H54 (cell line): ENCODE results near the gene FMR1.
A peak's percentile ranks its signal among the peaks of the same experiment; 100 is the strongest.

ENCODE experiments used
- DNase-seq: peaks from one replicate; pipeline ENCODE4 v3.0.0; 2011; ENCODE audit warnings: low spot score, mixed read lengths; ENCODE audit not compliant: insufficient read length
- FAIRE-seq: peaks from 3 replicates; lab custom pipeline; 2011; peaks lifted over from hg19 to GRCh38; lab: Jason Lieb, UNC
- POLR2A ChIP-seq: IDR thresholded peaks from 2 replicates; pipeline ENCODE4 v1.6.1; 2011; ENCODE audit warnings: low read depth, mild to moderate bottlenecking, low read length

Gene FMR1

DNA sequence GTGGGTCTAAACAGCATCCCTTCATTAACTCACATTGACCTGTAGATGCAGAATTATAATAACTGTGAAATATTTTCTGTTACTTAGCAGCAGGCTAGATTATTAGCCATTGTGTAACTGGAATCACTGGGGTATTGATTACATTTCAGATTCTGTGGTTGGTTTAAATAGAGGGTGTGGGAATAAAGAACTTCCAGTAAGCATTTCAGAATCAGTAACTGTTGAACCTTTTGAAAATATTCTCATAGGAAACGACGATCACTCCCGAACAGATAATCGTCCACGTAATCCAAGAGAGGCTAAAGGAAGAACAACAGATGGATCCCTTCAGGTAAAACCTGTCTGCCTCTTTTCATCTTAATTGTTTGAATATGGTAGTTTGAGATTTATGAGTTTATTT is 33.6 kb downstream of the FMR1 start:
- TF ChIP-seq POLR2A = no peak
- no peak for FAIRE-seq
- no peak for DNase-seq

DNA sequence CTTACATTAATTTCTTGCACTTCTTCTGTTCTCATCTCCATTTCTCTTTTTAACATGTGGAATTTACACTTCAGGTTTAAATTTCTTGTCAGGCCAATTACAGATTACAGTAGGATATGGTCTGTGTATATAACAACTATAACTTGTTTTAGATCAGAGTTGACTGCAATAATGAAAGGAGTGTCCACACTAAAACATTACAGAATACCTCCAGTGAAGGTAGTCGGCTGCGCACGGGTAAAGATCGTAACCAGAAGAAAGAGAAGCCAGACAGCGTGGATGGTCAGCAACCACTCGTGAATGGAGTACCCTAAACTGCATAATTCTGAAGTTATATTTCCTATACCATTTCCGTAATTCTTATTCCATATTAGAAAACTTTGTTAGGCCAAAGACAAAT is 36.8 kb downstream of the FMR1 start:
- FAIRE-seq = no peak
- TF ChIP-seq POLR2A = no peak
- DNase-seq = no peak

DNA sequence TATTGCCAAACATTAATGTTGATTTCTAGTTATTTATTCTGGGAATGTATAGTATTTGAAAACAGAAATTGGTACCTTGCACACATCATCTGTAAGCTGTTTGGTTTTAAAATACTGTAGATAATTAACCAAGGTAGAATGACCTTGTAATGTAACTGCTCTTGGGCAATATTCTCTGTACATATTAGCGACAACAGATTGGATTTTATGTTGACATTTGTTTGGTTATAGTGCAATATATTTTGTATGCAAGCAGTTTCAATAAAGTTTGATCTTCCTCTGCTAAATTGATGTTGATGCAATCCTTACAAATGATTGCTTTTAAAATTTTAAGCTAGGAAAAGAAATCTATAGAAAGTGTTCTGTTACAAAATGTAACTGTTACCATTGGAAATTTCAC is 38.6 kb downstream of the FMR1 start:
- no peak for TF ChIP-seq POLR2A
- DNase-seq (no peak), FAIRE-seq (no peak)

DNA sequence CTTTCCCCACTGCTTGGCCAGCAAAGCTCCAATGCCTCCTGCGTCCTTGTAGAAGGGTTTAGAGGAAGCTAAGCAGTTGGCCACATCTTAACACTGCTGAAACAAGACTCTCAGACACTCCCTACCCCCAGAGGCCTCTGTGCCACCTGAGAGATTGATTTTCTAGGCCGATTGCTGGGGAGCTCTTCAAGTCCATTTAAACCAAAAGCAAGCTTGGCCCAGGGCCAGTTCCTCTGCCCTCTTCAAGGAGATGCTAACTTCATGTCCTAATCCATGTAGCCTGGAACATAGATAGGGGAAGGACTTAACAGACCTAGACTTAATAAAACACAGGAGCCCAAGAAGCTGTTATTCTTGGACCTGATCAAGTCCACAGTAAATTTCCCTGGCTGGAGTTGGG is 42.3 kb downstream of the FMR1 start:
- TF ChIP-seq POLR2A = no peak
- FAIRE-seq = no peak
- no peak for DNase-seq

DNA sequence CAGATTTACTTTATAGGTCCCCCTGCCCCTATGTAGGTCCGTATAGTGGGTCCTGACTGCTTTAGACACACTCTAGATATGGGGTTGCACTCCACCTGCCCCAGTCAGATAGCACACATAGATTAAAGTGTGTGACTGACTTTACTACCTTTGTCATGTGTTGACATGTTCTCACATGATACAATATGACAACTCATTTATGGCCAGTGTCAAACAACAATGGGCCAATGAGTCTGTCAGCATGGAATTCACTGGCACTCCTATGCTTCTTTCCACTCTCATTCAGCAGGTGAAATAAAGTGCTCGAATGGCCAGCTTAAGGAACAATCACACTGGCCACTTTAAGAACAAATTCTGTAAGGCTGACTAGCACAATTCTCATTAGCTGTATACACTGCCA is 45.6 kb downstream of the FMR1 start:
- FAIRE-seq = no peak
- TF ChIP-seq POLR2A = no peak
- DNase-seq = no peak

DNA sequence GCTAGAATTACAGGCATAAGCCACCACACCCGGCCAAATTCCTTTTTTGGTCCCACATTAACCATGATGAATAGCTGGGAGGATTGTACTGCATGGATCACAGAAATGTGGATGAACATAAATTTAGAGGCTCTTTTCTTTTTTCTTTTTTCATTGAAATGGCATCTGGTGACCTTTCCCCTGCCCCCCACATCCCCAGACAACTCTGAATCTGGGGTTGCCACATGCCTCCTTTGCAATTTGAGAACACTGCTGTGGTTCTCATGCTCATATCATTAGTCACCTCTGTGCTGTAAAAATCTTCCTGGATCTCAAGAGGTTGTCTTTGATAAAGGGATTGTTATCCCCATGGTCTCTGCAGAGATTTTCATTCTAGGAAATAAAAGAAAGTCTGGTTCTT is 46.6 kb downstream of the FMR1 start:
- FAIRE-seq (peak; percentile 58), DNase-seq (peak; percentile 14)
- no peak for TF ChIP-seq POLR2A

DNA sequence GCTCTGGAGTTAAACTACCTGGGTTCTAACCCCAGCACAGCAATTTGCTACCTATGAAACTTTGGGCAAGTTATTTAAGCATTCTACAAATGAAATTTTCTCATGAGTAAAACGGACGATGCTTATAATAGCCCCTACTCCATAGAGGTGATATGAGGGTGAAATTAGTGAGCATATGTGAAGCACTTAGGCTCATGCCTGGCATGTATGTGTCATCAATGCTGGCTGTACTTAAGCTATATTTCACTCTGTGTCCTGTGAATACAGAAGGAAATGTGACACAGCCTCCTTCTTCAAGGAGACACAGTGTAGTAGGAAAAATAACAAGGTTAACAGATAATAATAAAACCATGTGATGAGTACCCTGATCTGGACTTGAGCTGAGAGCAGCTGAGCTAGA is 49.0 kb downstream of the FMR1 start:
- no peak for TF ChIP-seq POLR2A
- no peak for DNase-seq
- no peak for FAIRE-seq

DNA sequence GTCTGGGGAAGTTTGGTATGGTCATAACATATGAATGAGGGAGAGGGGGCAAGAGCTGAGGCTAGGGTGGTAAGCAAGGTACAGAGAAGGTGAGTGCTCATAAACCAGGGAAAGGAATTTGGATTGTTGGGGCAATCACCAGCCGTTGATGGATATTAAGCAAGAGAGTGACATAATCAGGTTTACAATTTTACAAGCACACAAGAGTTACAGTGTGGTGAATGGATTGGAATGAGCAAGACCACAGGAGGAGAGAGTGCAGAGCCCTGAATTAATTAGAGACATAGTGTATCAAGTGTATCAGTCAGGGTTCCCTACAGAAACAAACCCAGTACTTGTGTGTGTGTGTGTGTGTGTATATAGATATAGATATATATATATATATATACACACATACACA is 50.8 kb downstream of the FMR1 start:
- TF ChIP-seq POLR2A = no peak
- DNase-seq (no peak), FAIRE-seq (no peak)

DNA sequence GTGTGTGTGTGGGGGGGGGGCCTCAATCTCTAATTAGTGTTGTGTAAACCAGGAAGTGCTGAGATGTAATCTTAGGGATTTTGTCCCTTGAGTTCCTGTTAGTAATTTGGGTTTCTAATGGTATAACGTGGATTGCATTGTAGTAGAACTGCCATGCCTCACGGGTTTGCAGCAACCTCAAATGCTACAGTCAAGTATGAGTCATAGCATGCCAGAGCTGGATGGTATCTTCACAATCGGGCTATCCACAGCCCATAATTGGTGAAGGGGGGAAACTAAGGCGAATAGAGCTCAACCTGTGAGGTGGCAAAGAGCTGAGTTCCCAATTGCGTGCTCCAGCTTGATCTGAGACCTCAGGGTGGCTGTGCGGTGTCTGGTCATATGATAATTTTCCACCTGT is 67.2 kb downstream of the FMR1 start:
- DNase-seq (peak; percentile 15), FAIRE-seq (peak; percentile 84)
- no peak for TF ChIP-seq POLR2A

DNA sequence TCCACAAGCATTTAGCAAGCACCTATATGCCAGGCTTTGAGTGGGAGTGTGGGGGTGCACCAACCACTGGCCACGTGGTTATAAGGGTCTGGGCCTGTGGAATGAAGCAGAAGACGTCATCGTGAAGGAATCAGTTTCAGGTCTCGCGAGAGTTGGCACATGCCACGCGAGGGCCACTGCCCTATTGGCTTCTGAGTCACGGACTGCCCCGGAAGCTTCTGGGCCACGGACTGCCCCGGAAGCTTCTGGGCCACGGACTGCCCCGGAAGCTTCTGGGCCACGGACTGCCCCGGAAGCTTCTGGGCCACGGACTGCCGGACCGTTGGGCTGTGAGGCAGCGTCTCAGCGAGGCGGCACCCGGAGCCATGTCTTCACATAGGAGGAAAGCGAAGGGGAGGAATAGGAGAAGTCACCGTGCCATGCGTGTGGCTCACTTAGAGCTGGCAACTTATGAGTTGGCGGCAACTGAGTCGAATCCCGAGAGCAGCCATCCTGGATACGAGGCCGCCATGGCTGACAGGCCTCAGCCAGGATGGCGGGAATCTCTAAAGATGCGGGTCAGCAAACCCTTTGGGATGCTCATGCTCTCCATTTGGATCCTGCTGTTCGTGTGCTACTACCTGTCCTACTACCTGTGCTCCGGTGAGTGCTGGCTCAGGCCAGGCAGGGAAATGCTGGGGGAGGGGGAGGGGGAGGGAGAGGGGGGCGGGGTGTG is 69.5 kb downstream of the FMR1 start, which contains the start of gene FMR1NB:
Gene FMR1NB, plus strand, starts transcription at position 300 of the 715 bp plus-strand sequence. Its CDS starts 66 bp downstream, at position 366.
- DNase-seq = no peak
- no peak for FAIRE-seq
- TF ChIP-seq POLR2A = no peak
